Spleen (tissue), 7 donors: ENCODE measurements around the gene STAG1.

Experiments used
- POLR2A ChIP-seq, 3 donors: fragments of 450-650 bp; IDR thresholded peaks; one replicate each; pipeline ENCODE4 v1.5.1; 2017; ENCODE audit warnings: antibody characterized with exemption in 3 of 3, mild to moderate bottlenecking in 1 of 3
- POLR2AphosphoS5 ChIP-seq, 3 donors: sonication (generic); formaldehyde crosslinking; IDR thresholded peaks; one replicate each; pipeline ENCODE4 v1.5.1; 2017; ENCODE audit warnings: antibody characterized with exemption in 3 of 3
- TF ChIP-seq, protein P1 (sequence below), 11 experiments: fragments of 200-600 bp in 7 of 11; fragments of 450-650 bp in 4 of 11; sonication (generic) in 4 of 11; IDR thresholded peaks in 8 of 11; conservative IDR thresholded peaks in 3 of 11; 1 replicate in 7 of 11; 2 replicates in 4 of 11; pipeline versions ENCODE4 v1.4.0 to v1.8.0; 2016 to 2021; ENCODE audit warnings: antibody characterized with exemption in 11 of 11, inconsistent platforms in 4 of 11, mild to moderate bottlenecking in 1 of 11
- donor health status: DM: no; HTN: no; CAD: no; lungs with moderate emphysema.
- donor health status: DM: no; HTN: no; CAD: no.
- donor health status: DM: no; HTN: no; CAD: no.

DNA sequence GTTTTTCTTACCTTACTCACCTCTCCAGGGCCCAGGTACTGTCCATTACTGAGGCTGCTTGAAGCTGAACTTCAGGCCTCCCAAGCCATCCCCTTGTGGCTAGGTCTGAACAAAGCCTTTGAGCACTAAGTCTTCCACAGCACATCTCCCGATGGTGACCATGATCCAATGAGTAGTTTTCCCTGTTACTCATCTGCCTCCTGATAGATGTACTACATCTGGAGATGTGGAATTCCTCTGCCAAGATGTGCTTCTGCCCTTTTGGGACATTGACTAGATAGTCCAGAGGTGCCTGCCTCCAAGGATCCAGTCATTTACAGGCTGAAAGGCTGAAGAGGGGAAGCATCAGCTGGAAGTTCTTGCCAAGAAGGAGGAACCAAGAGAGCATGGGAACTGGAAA lies 37.8 kb upstream of the STAG1 start:
- TF ChIP-seq, protein P1, sequence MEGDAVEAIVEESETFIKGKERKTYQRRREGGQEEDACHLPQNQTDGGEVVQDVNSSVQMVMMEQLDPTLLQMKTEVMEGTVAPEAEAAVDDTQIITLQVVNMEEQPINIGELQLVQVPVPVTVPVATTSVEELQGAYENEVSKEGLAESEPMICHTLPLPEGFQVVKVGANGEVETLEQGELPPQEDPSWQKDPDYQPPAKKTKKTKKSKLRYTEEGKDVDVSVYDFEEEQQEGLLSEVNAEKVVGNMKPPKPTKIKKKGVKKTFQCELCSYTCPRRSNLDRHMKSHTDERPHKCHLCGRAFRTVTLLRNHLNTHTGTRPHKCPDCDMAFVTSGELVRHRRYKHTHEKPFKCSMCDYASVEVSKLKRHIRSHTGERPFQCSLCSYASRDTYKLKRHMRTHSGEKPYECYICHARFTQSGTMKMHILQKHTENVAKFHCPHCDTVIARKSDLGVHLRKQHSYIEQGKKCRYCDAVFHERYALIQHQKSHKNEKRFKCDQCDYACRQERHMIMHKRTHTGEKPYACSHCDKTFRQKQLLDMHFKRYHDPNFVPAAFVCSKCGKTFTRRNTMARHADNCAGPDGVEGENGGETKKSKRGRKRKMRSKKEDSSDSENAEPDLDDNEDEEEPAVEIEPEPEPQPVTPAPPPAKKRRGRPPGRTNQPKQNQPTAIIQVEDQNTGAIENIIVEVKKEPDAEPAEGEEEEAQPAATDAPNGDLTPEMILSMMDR (IDR thresholded peaks at IDR 0.05 in 8 of 11, conservative IDR thresholded peaks at IDR 0.05 in 3 of 11): no peak
- no peak for TF ChIP-seq POLR2A (IDR thresholded peaks at IDR 0.05)
- no peak for TF ChIP-seq POLR2AphosphoS5 (IDR thresholded peaks at IDR 0.05)
